Suprapubic skin (tissue), 4 donors: ENCODE data around the gene ERCC3.

Source experiments
- CTCF ChIP-seq, 2 donors: fragments of 200-600 bp in 1 of 2; fragments of 450-650 bp in 1 of 2; sonication (generic) in 1 of 2; IDR thresholded peaks; one replicate each; pipeline ENCODE4 v1.5.1; 2016 to 2019; ENCODE audit warnings: antibody characterized with exemption in 2 of 2, mild to moderate bottlenecking in 1 of 2, moderate library complexity in 1 of 2
- EP300 ChIP-seq: sonication (generic); formaldehyde crosslinking; IDR thresholded peaks from one replicate; pipeline ENCODE4 v1.6.1; 2017; ENCODE audit warnings: antibody characterized with exemption
- POLR2A ChIP-seq, 2 donors: fragments of 450-650 bp; IDR thresholded peaks; one replicate each; pipeline ENCODE4 v1.6.1; 2017; ENCODE audit warnings: antibody characterized with exemption in 2 of 2, mild to moderate bottlenecking in 2 of 2, moderate library complexity in 2 of 2
- POLR2AphosphoS5 ChIP-seq, 3 donors: sonication (generic); formaldehyde crosslinking; IDR thresholded peaks; one replicate each; pipeline ENCODE4 v1.6.1; 2017; ENCODE audit warnings: antibody characterized with exemption in 3 of 3

DNA sequence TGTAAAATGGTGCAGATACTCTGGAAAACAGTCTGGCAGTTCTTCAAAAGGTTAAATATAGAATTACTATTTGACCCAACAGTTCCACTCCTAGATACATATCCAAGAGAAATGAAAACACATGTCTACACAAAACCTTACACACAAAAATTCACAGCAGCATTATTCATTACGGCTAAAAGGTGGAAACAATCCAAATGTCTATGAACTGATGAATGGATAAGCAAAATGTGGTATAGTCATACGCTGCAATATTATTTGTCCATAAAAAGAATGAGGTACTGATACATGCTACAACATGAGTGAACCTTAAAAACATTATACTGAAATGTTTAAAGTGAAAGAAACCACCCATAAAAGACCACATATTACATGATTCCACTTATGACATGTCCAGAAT lies 77.8 kb downstream of the ERCC3 start:
- TF ChIP-seq CTCF (IDR thresholded peaks at IDR 0.05) = no peak
- no peak for TF ChIP-seq POLR2A (IDR thresholded peaks at IDR 0.05)
- TF ChIP-seq EP300 = no peak
- TF ChIP-seq POLR2AphosphoS5 (IDR thresholded peaks at IDR 0.05) = no peak
